GM03348 (cell line): ENCODE data around the gene SLC35E1.
A peak's percentile ranks its signal among the peaks of the same experiment; 100 is the strongest.
"Not testable (repeated sequence)": the region's sequence is repeated elsewhere in the genome, so short reads cannot be mapped to it uniquely, and the experiment has no call there.

Experiments
- DNase-seq: peaks from one replicate; pipeline ENCODE4 v3.0.0; 2012; ENCODE audit warnings: low spot score

Gene SLC35E1

DNA sequence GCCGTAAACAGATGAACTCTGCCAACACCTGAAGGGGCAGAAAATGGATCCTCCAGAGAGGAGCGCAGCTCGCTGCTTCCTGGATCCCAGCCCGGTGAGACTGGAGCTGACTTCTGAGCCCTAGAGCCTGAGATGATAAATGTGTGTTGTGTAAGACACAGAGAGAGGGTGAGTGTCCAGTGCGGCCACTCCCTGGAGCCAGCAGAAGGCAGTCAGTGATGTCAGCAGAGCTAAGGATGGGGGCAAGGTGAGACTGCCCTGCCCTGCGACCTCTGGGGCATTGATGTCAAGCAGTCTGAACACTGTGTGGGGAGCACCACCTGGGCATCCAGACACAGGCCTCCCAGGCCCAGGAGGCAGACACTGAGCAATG lies 9.7 kb upstream of the SLC35E1 start:
- DNase-seq, result no peak

DNA sequence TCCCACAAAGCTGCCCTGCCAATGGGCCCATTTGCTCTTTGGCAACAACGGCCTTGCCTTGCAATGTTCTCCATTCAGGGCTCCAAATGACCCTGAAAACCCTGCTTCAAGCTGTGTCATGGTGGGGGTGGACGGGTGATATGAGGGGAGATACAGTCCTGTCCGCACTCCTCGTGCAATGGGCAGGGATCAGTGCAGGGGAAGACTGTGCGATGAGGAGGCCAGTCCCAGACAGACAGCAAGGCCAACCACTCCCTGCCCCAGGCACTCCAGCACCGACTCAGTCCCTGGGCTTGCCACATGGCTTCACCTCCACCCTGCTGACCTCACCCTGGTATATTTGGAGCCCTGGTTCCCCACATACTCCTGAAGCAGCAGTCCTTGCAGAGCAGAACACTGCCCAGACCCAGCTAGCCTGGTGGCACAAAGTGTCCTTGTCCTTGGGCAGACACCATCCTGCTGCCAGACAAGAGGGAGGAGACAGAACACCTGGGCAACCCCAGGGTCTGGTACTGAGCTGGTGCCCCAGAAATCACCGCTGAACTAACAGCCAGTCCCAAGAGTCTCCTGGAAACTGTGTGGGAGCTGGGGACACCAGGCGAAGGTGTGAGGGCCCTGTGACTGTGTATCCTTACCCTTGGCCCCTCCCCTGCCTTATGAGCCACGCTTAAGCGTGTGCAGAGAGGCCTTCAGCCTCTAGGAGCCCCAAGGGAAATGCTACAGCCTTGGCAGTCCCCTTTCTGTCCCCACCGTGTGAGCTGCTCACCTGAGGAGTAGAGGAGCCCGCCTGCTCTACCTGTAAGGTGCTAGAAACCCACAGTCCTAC lies 9.1 kb upstream of the SLC35E1 start:
- no peak for DNase-seq

- DNase-seq, result no peak
These were observed 7.2 kb upstream of the SLC35E1 start for GRCh38 chr19:16579381-16579780.

- no peak for DNase-seq
These were observed 5.3 kb upstream of the SLC35E1 start for GRCh38 chr19:16577531-16577985.

GRCh38 chr19:16576690-16577530 lies 4.7 kb upstream of the SLC35E1 start:
- no peak for DNase-seq

DNA sequence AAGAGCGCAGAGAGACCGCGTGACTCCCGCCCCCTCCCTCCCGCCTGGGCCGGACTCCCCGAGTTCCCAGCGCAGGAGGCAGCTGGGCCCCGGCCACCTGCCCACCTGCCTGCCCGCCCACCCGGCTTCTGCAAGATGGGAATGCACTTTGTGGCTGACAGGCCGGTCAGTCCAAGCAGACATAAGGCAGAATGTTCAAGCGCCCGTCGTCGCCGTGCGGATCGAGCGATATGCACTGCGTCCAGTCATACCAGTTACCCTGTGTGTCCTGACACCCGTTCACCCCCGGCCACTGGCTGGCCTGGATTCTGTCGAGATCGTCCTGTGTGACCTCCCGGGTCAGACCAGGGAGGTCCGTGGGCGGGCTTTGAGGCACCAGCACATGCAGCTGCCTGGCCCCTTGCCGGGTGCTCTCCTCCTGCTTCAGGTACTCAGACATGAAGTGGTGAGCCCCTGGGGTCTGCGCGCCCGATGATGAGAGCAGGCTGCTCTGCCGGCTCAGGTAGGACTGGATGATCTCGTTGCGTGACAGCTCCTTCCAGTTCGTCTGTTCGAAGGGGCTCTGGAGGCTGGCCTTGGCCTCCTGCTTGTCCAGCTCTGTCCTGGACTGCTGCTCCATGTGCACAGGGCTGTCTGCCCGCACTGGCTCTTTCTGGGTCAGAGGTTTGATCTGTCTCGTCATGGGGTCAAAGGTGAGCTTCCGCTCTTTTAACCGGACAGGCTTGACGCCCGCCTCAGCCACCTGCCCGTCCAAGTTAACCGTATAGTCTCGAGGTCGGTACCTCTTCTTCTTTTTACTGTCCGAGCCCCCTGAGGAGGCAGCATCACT lies 3.9 kb upstream of the SLC35E1 start:
- no peak for DNase-seq

DNA sequence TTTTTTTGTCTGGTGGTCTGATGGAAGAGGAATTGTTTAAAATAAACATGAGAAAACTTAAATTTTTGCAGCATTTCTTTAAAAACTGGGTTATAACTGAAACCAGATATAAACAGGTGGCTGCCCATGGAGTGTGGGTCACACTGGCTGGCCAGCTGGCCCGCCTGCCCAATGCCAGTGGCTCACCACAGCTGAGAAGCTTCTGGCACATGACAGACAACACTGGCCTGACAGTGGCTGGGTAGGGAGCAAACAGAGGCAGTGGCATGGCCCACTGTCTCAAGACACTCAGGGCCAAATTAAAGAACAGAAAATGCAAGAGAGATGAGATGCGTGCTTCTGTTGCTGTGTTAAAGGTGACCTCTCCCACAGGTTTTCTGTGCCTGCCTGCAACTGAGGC lies 3.1 kb upstream of the SLC35E1 start:
- DNase-seq, result no peak

DNA sequence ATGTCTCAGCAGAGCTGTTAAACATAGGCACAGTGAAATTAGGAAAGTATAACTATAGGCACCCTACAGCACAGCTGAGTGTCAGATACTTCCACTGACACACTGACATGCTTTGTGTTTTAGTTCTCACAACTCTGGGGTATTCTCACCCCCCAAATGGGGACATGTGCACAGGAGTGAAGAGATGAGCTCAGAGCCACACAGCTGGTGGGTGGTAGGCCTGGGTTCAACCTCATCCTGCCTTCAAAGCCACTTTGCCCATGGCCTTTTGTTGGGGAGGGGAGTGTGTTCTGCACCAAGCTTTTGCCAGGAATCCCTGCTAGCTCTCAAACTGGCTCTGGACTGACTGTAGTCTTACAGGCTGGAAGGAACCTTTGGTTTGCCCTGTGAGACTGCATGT lies 1.7 kb upstream of the SLC35E1 start:
- DNase-seq, result no peak

- no peak for DNase-seq
These were observed 1.1 kb upstream of the SLC35E1 start for GRCh38 chr19:16573296-16573695.

- peak; percentile 47 for DNase-seq
These were observed 338 bp downstream of the SLC35E1 start for GRCh38 chr19:16571822-16572331.

DNA sequence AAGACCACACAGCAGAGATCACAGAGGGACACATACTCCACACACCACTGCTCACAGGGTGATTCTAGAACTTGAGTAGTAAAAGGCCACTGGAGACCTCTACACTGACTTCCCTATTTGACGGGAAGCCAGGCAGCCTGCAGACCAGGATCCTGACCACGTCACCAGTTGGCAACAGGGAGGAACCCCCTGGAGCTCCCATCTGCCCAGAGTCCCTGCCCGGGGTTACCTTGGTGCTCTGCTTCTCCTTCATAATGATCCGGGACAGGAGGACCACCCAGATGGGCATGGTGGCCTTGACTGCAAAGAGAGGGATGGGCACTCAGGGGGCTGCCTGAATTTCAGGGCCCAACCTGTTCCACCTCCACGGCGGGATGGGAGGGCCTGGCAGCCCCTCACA lies 932 bp downstream of the SLC35E1 start:
- DNase-seq, result peak; percentile 47

DNA sequence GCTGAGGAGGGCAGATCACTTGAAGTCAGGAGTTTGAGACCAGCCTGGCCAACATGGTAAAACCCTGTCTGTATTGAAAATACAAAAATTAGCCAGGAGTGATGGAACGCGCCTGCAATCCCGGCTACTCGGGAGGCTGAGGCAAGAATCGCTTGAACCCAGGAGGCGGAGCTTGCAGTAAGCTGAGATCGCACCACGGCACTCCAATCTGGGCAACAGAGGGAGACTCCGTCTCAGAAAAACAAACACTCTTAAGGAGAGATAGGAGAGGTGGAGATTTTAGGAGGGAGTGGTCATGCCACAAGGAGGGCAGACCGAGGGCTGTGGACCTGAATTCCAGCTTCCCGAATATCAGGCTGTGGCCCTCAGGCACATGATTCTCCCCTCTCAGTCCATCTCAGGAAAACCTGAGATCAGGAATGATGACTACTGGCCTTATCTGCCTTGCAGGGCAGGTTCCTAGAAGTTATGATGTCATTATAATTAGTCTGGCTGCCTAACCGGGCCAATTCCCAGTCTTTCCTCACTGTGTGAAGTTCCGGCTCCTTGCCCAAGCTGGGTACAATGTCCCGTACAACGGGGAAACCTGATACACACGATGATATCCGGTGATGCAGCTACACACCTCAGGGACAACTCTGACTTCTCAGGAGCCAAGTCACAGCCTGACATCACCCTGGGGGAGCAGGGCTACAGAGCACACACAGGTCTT lies 2.5 kb downstream of the SLC35E1 start:
- DNase-seq, result no peak

DNA sequence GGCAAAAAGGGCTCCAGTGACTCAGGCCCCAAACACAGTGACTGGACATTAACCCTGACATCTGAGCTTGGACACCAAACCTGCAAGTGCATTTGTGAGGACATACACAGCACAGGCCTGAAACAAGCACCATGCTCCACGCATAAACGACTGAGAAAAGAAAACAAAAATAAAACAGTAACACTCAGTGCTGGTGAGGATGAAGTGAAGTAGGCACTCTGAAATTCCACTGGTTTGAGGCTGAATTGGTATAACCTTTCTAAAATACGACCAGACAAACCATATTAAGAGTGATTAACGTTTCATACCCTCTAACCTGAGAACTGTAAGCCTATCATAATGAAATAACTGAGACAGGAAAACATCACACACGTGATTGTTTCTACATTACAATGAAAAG lies 5.5 kb downstream of the SLC35E1 start:
- no peak for DNase-seq

DNA sequence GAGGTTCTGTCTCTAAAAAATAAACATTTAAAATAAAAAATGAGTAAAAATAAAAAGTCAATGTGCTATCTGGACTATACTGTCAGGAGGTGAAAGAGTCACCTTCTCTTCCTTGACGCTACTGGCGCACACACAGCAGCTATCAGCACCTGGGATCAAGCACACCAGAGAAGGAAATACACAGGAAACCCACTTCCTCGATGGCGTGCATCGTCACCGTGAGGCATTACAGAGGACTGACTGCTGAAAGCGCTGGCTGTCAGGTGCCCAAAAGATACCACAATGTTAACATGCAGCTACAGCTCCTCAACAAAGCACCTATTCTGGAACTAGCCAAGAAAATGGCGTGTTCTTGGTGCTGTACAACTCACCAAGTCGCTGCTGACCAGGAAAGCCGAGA lies 6.1 kb downstream of the SLC35E1 start:
- no peak for DNase-seq

DNA sequence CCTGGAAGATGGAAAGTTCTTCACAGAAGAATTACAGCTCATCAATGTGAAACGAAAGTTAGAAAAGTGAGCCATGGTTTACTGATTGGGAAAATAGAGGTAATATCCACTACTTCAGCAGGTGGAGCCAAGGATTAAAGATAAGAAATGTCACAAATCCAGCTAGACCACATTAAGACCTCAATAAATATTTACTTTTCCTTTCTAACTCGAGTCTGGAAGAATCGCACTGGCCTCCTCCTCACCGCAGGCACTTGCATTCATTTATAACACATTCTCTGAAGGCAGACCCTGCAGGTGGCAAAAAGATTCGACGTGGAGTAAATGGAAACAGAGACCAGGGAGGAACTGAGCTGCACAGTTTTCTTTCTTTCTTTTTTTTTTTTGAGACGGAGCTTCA lies 7.4 kb downstream of the SLC35E1 start:
- no peak for DNase-seq

- no peak for DNase-seq
These were observed 9.6 kb downstream of the SLC35E1 start for GRCh38 chr19:16562608-16563025.

GRCh38 chr19:16561382-16561781 lies 10.8 kb downstream of the SLC35E1 start:
- no peak for DNase-seq

- DNase-seq, result no peak
These were observed 12.4 kb downstream of the SLC35E1 start for GRCh38 chr19:16559780-16560276.

DNA sequence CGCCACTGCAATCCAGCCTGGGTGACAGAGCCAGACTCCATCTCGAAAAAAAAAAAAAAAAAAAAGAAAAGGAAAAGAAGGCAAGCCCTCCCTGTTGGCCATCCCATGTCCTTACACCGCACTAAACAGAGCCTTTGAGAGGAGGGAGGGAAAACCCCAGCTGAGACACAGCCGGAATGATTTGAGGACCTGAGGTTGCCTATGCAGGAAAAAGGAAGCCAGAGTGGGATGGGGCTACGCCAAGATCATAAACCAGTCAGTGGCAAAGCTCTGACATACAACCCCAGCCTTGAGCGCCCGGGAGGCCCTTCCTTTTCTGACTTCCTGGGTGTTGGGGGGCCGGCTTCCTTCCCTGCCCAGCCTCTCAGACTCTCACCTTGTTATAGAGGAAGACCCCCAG lies 17.4 kb downstream of the SLC35E1 start:
- DNase-seq, result no peak

- not testable (repeated sequence) for DNase-seq
These were observed 20.3 kb downstream of the SLC35E1 start for GRCh38 chr19:16551902-16552301.

DNA sequence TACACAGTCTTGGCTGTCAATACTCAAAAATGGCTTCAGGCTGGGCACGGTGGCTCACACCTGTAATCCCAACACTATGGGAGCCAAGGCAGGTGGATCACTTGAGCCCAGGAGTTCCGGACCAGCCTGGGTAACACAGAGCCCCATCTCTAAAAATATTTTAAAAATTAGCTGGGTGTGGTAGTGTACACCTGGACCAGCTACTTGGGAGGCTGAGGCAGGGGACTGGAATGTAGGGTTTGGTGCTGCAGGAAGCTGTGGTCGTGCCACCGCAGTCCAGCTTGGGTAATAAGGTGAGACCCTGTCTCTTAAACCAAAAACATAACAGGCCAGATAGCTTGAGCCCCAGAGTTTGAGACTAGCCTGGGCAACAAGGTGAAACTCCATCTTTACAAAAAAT lies 23.3 kb downstream of the SLC35E1 start:
- no peak for DNase-seq
